Stimulated activated naive CD8-positive, alpha-beta T cell treated with anti-CD3 and anti-CD28 coated beads, Interleukin-15, Interleukin-2, amounts not matched to agents 100 ng/mL and 50 ng/mL, for 24 hours (primary cell): ENCODE measurements around the gene CCK.
"Not testable (repeated sequence)": the region's sequence is repeated elsewhere in the genome, so short reads cannot be mapped to it uniquely, and the experiment has no call there.

ENCODE experiments used
- H3K27ac Mint-ChIP-seq: one replicate; pipeline ENCODE4 v1.8.0; 2021; ENCODE audit warnings: mild to moderate bottlenecking, mixed read lengths
- H3K27me3 Mint-ChIP-seq: one replicate; pipeline ENCODE4 v1.8.0; 2021; ENCODE audit warnings: mixed read lengths
- H3K36me3 Mint-ChIP-seq: one replicate; pipeline ENCODE4 v1.8.0; 2021; ENCODE audit warnings: low read depth, mixed read lengths
- H3K4me1 Mint-ChIP-seq: one replicate; pipeline ENCODE4 v1.8.0; 2021; ENCODE audit warnings: low read depth, mixed read lengths
- H3K4me3 Mint-ChIP-seq: one replicate; pipeline ENCODE4 v1.8.0; 2021; ENCODE audit warnings: mild to moderate bottlenecking, mixed read lengths
- H3K9me3 Mint-ChIP-seq: one replicate; pipeline ENCODE4 v1.8.0; 2021; ENCODE audit warnings: mixed read lengths

CCK gene

GRCh38 chr3:42266085-42266484 lies at the start of gene CCK:
TSS of gene CCK (minus strand) at chr3:42266185. CDS start at chr3:42263630, 2,555 bp downstream.
- peaks cover 11% of the 10 kb centered on the region for H3K4me1 Mint-ChIP-seq
- H3K36me3 Mint-ChIP-seq: no peaks in the 10 kb centered on the region
- no peak within 1 kb of the TSS for H3K4me3 Mint-ChIP-seq
- peaks cover 73% of the 10 kb centered on the region for H3K27me3 Mint-ChIP-seq
- H3K9me3 Mint-ChIP-seq: no peaks in the 10 kb centered on the region
- no peak within 1 kb of the TSS for H3K27ac Mint-ChIP-seq

- no peaks in the 10 kb centered on the region for H3K4me1 Mint-ChIP-seq
These were observed 48.4 kb upstream of the CCK start for GRCh38 chr3:42314411-42314810.

GRCh38 chr3:42308651-42309050 lies 42.7 kb upstream of the CCK start:
- Mint-ChIP-seq H3K9me3 (peaks cover 5% of the 10 kb centered on the region), H3K27me3 (peaks cover 18% of the 10 kb centered on the region), H3K27ac (no peak overlapping the region), H3K4me3 (no peak overlapping the region), H3K4me1 (peaks cover 13% of the 10 kb centered on the region), H3K36me3 (peaks cover 4% of the 10 kb centered on the region)

More at GRCh38 chr3:42314411-42314810, 48.4 kb upstream of the CCK start:
- Mint-ChIP-seq H3K27me3 (peaks cover 4% of the 10 kb centered on the region), H3K4me3 (no peak overlapping the region), H3K36me3 (peaks cover 20% of the 10 kb centered on the region), H3K9me3 (peaks cover 23% of the 10 kb centered on the region), H3K27ac (no peak overlapping the region)

GRCh38 chr3:42306499-42306898 lies 40.5 kb upstream of the CCK start:
- peaks cover 34% of the 10 kb centered on the region for H3K4me1 Mint-ChIP-seq

GRCh38 chr3:42302924-42303634 lies 37.1 kb upstream of the CCK start:
- H3K9me3 Mint-ChIP-seq: no peaks in the 10 kb centered on the region
- H3K4me3 Mint-ChIP-seq: no peak overlapping the region

More at GRCh38 chr3:42306499-42306898, 40.5 kb upstream of the CCK start:
- no peaks in the 10 kb centered on the region for H3K36me3 Mint-ChIP-seq
- peak overlapping the region; percentile 11 for H3K27ac Mint-ChIP-seq
- H3K9me3 Mint-ChIP-seq: no peaks in the 10 kb centered on the region
- H3K4me3 Mint-ChIP-seq: no peak overlapping the region
- H3K27me3 Mint-ChIP-seq: peaks cover 18% of the 10 kb centered on the region

GRCh38 chr3:42301446-42302175 lies 35.6 kb upstream of the CCK start:
- H3K27ac Mint-ChIP-seq: no peak overlapping the region

More at GRCh38 chr3:42302924-42303634, 37.1 kb upstream of the CCK start:
- Mint-ChIP-seq H3K27ac (no peak overlapping the region), H3K4me1 (peaks cover 43% of the 10 kb centered on the region), H3K36me3 (no peaks in the 10 kb centered on the region), H3K27me3 (peaks cover 9% of the 10 kb centered on the region)

GRCh38 chr3:42300778-42301177 lies 34.8 kb upstream of the CCK start:
- Mint-ChIP-seq H3K27ac (no peak overlapping the region), H3K4me3 (no peak overlapping the region)

More at GRCh38 chr3:42301446-42302175, 35.6 kb upstream of the CCK start:
- Mint-ChIP-seq H3K27me3 (peaks cover 3% of the 10 kb centered on the region), H3K4me3 (no peak overlapping the region), H3K4me1 (peaks cover 38% of the 10 kb centered on the region), H3K36me3 (no peaks in the 10 kb centered on the region), H3K9me3 (no peaks in the 10 kb centered on the region)

GRCh38 chr3:42300013-42300412 lies 34.0 kb upstream of the CCK start:
- Mint-ChIP-seq H3K27me3 (peaks cover 2% of the 10 kb centered on the region), H3K36me3 (no peaks in the 10 kb centered on the region), H3K9me3 (no peaks in the 10 kb centered on the region), H3K4me3 (no peak overlapping the region), H3K27ac (no peak overlapping the region), H3K4me1 (peaks cover 31% of the 10 kb centered on the region)

More at GRCh38 chr3:42300778-42301177, 34.8 kb upstream of the CCK start:
- Mint-ChIP-seq H3K4me1 (peaks cover 31% of the 10 kb centered on the region), H3K36me3 (no peaks in the 10 kb centered on the region), H3K27me3 (peaks cover 3% of the 10 kb centered on the region), H3K9me3 (no peaks in the 10 kb centered on the region)

- Mint-ChIP-seq H3K4me1 (peaks cover 26% of the 10 kb centered on the region), H3K4me3 (no peak overlapping the region), H3K27ac (no peak overlapping the region), H3K27me3 (no peaks in the 10 kb centered on the region), H3K9me3 (no peaks in the 10 kb centered on the region), H3K36me3 (no peaks in the 10 kb centered on the region)
These were observed 32.3 kb upstream of the CCK start for GRCh38 chr3:42298259-42298658.

GRCh38 chr3:42292009-42292408 lies 26.0 kb upstream of the CCK start:
- Mint-ChIP-seq H3K9me3 (no peaks in the 10 kb centered on the region), H3K36me3 (no peaks in the 10 kb centered on the region), H3K4me1 (peaks cover 15% of the 10 kb centered on the region), H3K27me3 (no peaks in the 10 kb centered on the region), H3K4me3 (no peak overlapping the region), H3K27ac (no peak overlapping the region)

GRCh38 chr3:42290966-42291714 lies 25.2 kb upstream of the CCK start:
- no peaks in the 10 kb centered on the region for H3K36me3 Mint-ChIP-seq
- no peak overlapping the region for H3K27ac Mint-ChIP-seq
- no peak overlapping the region for H3K4me3 Mint-ChIP-seq
- peaks cover 2% of the 10 kb centered on the region for H3K27me3 Mint-ChIP-seq
- H3K9me3 Mint-ChIP-seq: no peaks in the 10 kb centered on the region
- H3K4me1 Mint-ChIP-seq: peaks cover 15% of the 10 kb centered on the region

GRCh38 chr3:42289026-42289425 lies 23.0 kb upstream of the CCK start:
- Mint-ChIP-seq H3K4me1 (peaks cover 15% of the 10 kb centered on the region), H3K27ac (no peak overlapping the region), H3K27me3 (peaks cover 3% of the 10 kb centered on the region), H3K9me3 (no peaks in the 10 kb centered on the region), H3K4me3 (no peak overlapping the region), H3K36me3 (no peaks in the 10 kb centered on the region)

GRCh38 chr3:42288385-42288784 lies 22.4 kb upstream of the CCK start:
- peaks cover 3% of the 10 kb centered on the region for H3K27me3 Mint-ChIP-seq
- H3K27ac Mint-ChIP-seq: no peak overlapping the region
- H3K4me1 Mint-ChIP-seq: peaks cover 15% of the 10 kb centered on the region
- no peak overlapping the region for H3K4me3 Mint-ChIP-seq
- H3K36me3 Mint-ChIP-seq: no peaks in the 10 kb centered on the region
- no peaks in the 10 kb centered on the region for H3K9me3 Mint-ChIP-seq

- H3K9me3 Mint-ChIP-seq, H3K36me3 Mint-ChIP-seq, H3K4me3 Mint-ChIP-seq, H3K27ac Mint-ChIP-seq, H3K27me3 Mint-ChIP-seq: not testable (repeated sequence)
- H3K4me1 Mint-ChIP-seq: peaks cover 15% of the 10 kb centered on the region
These were observed 21.4 kb upstream of the CCK start for GRCh38 chr3:42287423-42287822.

- no peak overlapping the region for H3K27ac Mint-ChIP-seq
- H3K27me3 Mint-ChIP-seq: no peaks in the 10 kb centered on the region
These were observed 11.7 kb upstream of the CCK start for GRCh38 chr3:42277676-42278075.

More at GRCh38 chr3:42277676-42278075, 11.7 kb upstream of the CCK start:
- Mint-ChIP-seq H3K36me3 (no peaks in the 10 kb centered on the region), H3K4me1 (no peaks in the 10 kb centered on the region), H3K9me3 (peaks cover 15% of the 10 kb centered on the region), H3K4me3 (no peak overlapping the region)
